ENCODE results near the gene MPP7.
A peak's percentile ranks its signal among the peaks of the same experiment; 100 is the strongest.
"Not testable (repeated sequence)": the region's sequence is repeated elsewhere in the genome, so short reads cannot be mapped to it uniquely, and the experiment has no call there.

The MPP7 gene

GRCh38 chr10:28302638-28303488 is at the start of gene MPP7:
Gene MPP7, minus strand, starts transcription at chr10:28303064. Its CDS starts 64,460 bp downstream, at chr10:28238604.
- DNase-seq = peak; percentile 99

GRCh38 chr10:28349892-28350291 is 47.0 kb upstream of the MPP7 start:
- DNase-seq = no peak

GRCh38 chr10:28343987-28344895 is 41.4 kb upstream of the MPP7 start:
- no peak for DNase-seq

GRCh38 chr10:28343252-28343651 is 40.4 kb upstream of the MPP7 start:
- DNase-seq = no peak

GRCh38 chr10:28341679-28342078 is 38.8 kb upstream of the MPP7 start:
- DNase-seq = not testable (repeated sequence)

GRCh38 chr10:28332726-28333125 is 29.9 kb upstream of the MPP7 start:
- DNase-seq = no peak

GRCh38 chr10:28331841-28332240 is 29.0 kb upstream of the MPP7 start:
- no peak for DNase-seq

GRCh38 chr10:28331066-28331465 is 28.2 kb upstream of the MPP7 start:
- no peak for DNase-seq

GRCh38 chr10:28328346-28328745 is 25.5 kb upstream of the MPP7 start:
- no peak for DNase-seq

- no peak for DNase-seq
These were observed 24.6 kb upstream of the MPP7 start for GRCh38 chr10:28327491-28327880.

- no peak for DNase-seq
These were observed 23.9 kb upstream of the MPP7 start for GRCh38 chr10:28326516-28327490.

GRCh38 chr10:28320799-28321198 is 17.9 kb upstream of the MPP7 start:
- no peak for DNase-seq

GRCh38 chr10:28320090-28320489 is 17.2 kb upstream of the MPP7 start:
- no peak for DNase-seq

- not testable (repeated sequence) for DNase-seq
These were observed 16.2 kb upstream of the MPP7 start for GRCh38 chr10:28319061-28319460.

GRCh38 chr10:28318626-28319025 is 15.8 kb upstream of the MPP7 start:
- DNase-seq = no peak

- no peak for DNase-seq
These were observed 14.9 kb upstream of the MPP7 start for GRCh38 chr10:28317760-28318159.

- no peak for DNase-seq
These were observed 13.8 kb upstream of the MPP7 start for GRCh38 chr10:28316696-28317095.

- DNase-seq = no peak
These were observed 12.3 kb upstream of the MPP7 start for GRCh38 chr10:28315140-28315539.

- DNase-seq = no peak
These were observed 11.3 kb upstream of the MPP7 start for GRCh38 chr10:28314211-28314610.

- DNase-seq = no peak
These were observed 9.7 kb upstream of the MPP7 start for GRCh38 chr10:28312572-28312971.

GRCh38 chr10:28311104-28311503 is 8.2 kb upstream of the MPP7 start:
- no peak for DNase-seq

GRCh38 chr10:28307267-28307666 is 4.4 kb upstream of the MPP7 start:
- no peak for DNase-seq

GRCh38 chr10:28305553-28305952 is 2.7 kb upstream of the MPP7 start:
- DNase-seq = no peak
